Kidney glomerular epithelial cell (primary cell): ENCODE results near the gene MAPK4.

Experiments used
- DNase-seq: peaks from one replicate; lab custom pipeline; 2025; lab: John Stamatoyannopoulos, UW

Gene MAPK4

GRCh38 chr18:50623694-50624352, 63.9 kb downstream of the MAPK4 start:
- peak; percentile 1 for DNase-seq

GRCh38 chr18:50624981-50625380, 65.1 kb downstream of the MAPK4 start:
- DNase-seq, result no peak

- DNase-seq, result no peak
Observed at GRCh38 chr18:50626317-50626716, 66.4 kb downstream of the MAPK4 start.

- no peak for DNase-seq
Observed at GRCh38 chr18:50627594-50628532, 68.0 kb downstream of the MAPK4 start.

- no peak for DNase-seq
Observed at GRCh38 chr18:50628533-50628905, 68.6 kb downstream of the MAPK4 start.

GRCh38 chr18:50629148-50629631, 69.3 kb downstream of the MAPK4 start:
- DNase-seq, result no peak

- no peak for DNase-seq
Observed at GRCh38 chr18:50630895-50631294, 71.0 kb downstream of the MAPK4 start.

GRCh38 chr18:50632895-50633515, 73.1 kb downstream of the MAPK4 start:
- no peak for DNase-seq

GRCh38 chr18:50633992-50634391, 74.1 kb downstream of the MAPK4 start:
- no peak for DNase-seq

- DNase-seq, result no peak
Observed at GRCh38 chr18:50636366-50637057, 76.6 kb downstream of the MAPK4 start.

- no peak for DNase-seq
Observed at GRCh38 chr18:50638016-50638883, 78.4 kb downstream of the MAPK4 start.

- no peak for DNase-seq
Observed at GRCh38 chr18:50638884-50639420, 79.1 kb downstream of the MAPK4 start.

GRCh38 chr18:50639711-50640110, 79.8 kb downstream of the MAPK4 start:
- no peak for DNase-seq

- DNase-seq, result no peak
Observed at GRCh38 chr18:50642439-50642838, 82.6 kb downstream of the MAPK4 start.

GRCh38 chr18:50644146-50644545, 84.3 kb downstream of the MAPK4 start:
- no peak for DNase-seq

GRCh38 chr18:50644807-50645206, 84.9 kb downstream of the MAPK4 start:
- DNase-seq, result no peak

- no peak for DNase-seq
Observed at GRCh38 chr18:50647237-50647636, 87.3 kb downstream of the MAPK4 start.

- no peak for DNase-seq
Observed at GRCh38 chr18:50647792-50648191, 87.9 kb downstream of the MAPK4 start.

- no peak for DNase-seq
Observed at GRCh38 chr18:50649821-50650220, 89.9 kb downstream of the MAPK4 start.

GRCh38 chr18:50651334-50651733, 91.4 kb downstream of the MAPK4 start:
- DNase-seq, result no peak
